Fibroblast of lung (primary cell): ENCODE measurements around the gene ARL5C. TPM values are rescaled to one million over a fixed set of nuclear protein-coding genes. Genes with fewer than 3 reads are reported as not detected.

Experiments
- DNase-seq, 2 donors: peaks; one replicate each; pipeline versions ENCODE4 v3.0.0 to v3.0.0-alpha.2; 2010; ENCODE audit warnings: low read depth in 2 of 2
- H2AFZ ChIP-seq: 2 replicates; pipeline ENCODE4 v1.5.1; 2012; ENCODE audit warnings: low read length, control low read depth, inconsistent platforms
- H3K27ac ChIP-seq: 2 replicates; pipeline ENCODE4 v1.5.1; 2011; ENCODE audit warnings: low read length, control low read depth; ENCODE audit not compliant: insufficient read depth
- H3K27me3 ChIP-seq: 2 replicates; pipeline ENCODE4 v1.5.1; 2011; ENCODE audit warnings: mild to moderate bottlenecking, low read length; ENCODE audit not compliant: control insufficient read depth, insufficient read depth
- H3K36me3 ChIP-seq: 2 replicates; pipeline ENCODE4 v1.5.1; 2011; ENCODE audit warnings: low read length; ENCODE audit not compliant: control insufficient read depth, insufficient read depth
- H3K4me1 ChIP-seq: 2 replicates; pipeline ENCODE4 v1.5.1; 2011; ENCODE audit warnings: low read length; ENCODE audit not compliant: control insufficient read depth, insufficient read depth; ENCODE audit errors: extremely low read depth
- H3K4me2 ChIP-seq: 2 replicates; pipeline ENCODE4 v1.5.1; 2011; ENCODE audit warnings: low read length, control low read depth; ENCODE audit not compliant: insufficient read depth; ENCODE audit errors: extremely low read depth
- H3K4me3 ChIP-seq, 4 experiments: fragments of 200-600 bp in 1 of 4; sonication (generic) in 1 of 4; replicated peaks in 1 of 4; 2 replicates each; pipeline ENCODE4 v1.5.1; 2011 to 2016; ENCODE audit warnings: low read length in 4 of 4, low read depth in 3 of 4, mild to moderate bottlenecking in 3 of 4, control low read depth in 2 of 4, inconsistent platforms in 1 of 4, mixed read lengths in 1 of 4; ENCODE audit not compliant: insufficient read depth in 1 of 4; ENCODE audit errors: control extremely low read depth in 1 of 4
- H3K79me2 ChIP-seq: 2 replicates; pipeline ENCODE4 v1.5.1; 2012; ENCODE audit warnings: mild to moderate bottlenecking, low read length, inconsistent platforms; ENCODE audit not compliant: control insufficient read depth, insufficient read depth
- H3K9ac ChIP-seq: 2 replicates; pipeline ENCODE4 v1.5.1; 2011; ENCODE audit warnings: mild to moderate bottlenecking, low read length, control low read depth; ENCODE audit not compliant: insufficient read depth
- H3K9me3 ChIP-seq: 2 replicates; pipeline ENCODE4 v1.5.1; 2012; ENCODE audit warnings: low read depth, low read length; ENCODE audit not compliant: control insufficient read depth, insufficient read depth
- H4K20me1 ChIP-seq: 2 replicates; pipeline ENCODE4 v1.5.1; 2011; ENCODE audit warnings: low read length; ENCODE audit not compliant: control insufficient read depth, insufficient read depth; ENCODE audit errors: extremely low read depth
- CTCF ChIP-seq, 2 donors: IDR thresholded peaks in 1 of 2; conservative IDR thresholded peaks in 1 of 2; 1 replicate in 1 of 2; 2 replicates in 1 of 2; pipeline ENCODE4 v1.5.1; 2011 to 2012; ENCODE audit warnings: low read length in 2 of 2, control low read depth in 1 of 2, inconsistent platforms in 1 of 2, low read depth in 1 of 2, mild to moderate bottlenecking in 1 of 2
- EZH2 ChIP-seq: IDR thresholded peaks from 2 replicates; pipeline ENCODE4 v1.5.1; 2012; ENCODE audit warnings: low read length, control low read depth, mild to moderate bottlenecking; ENCODE audit errors: missing control alignments
- polyA plus RNA-seq, 2 donors: library from polyadenylated mRNA; depleted of rRNA in 1 of 2; stranded (reverse) in 1 of 2; unstranded in 1 of 2; fragments of >200 nt; gene quantifications; 2 replicates each; pipeline ENCODE4 v1.2.1, GENCODE V29; 2011 to 2012; ENCODE audit warnings: missing spikeins in 1 of 2
- total RNA-seq: library from RNA; depleted of rRNA; stranded (reverse); fragments of >200 nt; gene quantifications from 2 replicates; pipeline ENCODE4 v1.2.1, GENCODE V29; 2014

ARL5C gene
- total and polyA plus RNA-seq, 2 donors (not counting 1 experiment from before 2014, with no cell fraction given), result not detected

- Histone ChIP-seq H3K9me3 (no peaks in the 10 kb centered on the region), H3K4me1 (peaks cover 13% of the 10 kb centered on the region), H3K4me2 (no peak overlapping the region), H3K4me3 (no peak overlapping the region), H3K79me2 (no peaks in the 10 kb centered on the region), H3K9ac (no peak overlapping the region), H3K27me3 (peaks cover 11% of the 10 kb centered on the region), H3K36me3 (no peaks in the 10 kb centered on the region), H3K27ac (no peak overlapping the region), H2AFZ (no peak overlapping the region), H4K20me1 (no peaks in the 10 kb centered on the region)
- TF ChIP-seq EZH2 (no peak), CTCF (conservative IDR thresholded peaks at IDR 0.05 in 1 of 2, IDR thresholded peaks at IDR 0.05 in 1 of 2; ENCODE audit: low read depth in 1 of 2, low read length in 2 of 2) (no peak)
- no peak for DNase-seq
Measured at GRCh38 chr17:39212195-39212810, 46.3 kb upstream of the ARL5C start.

GRCh38 chr17:39210093-39210434 lies 44.1 kb upstream of the ARL5C start:
- peaks cover 5% of the 10 kb centered on the region for H3K27me3 ChIP-seq
- H3K36me3 ChIP-seq, result peaks cover 2% of the 10 kb centered on the region
- peak overlapping the region in 3 of 4 experiments; percentile 28 to 51 (median 39) for H3K4me3 ChIP-seq
- H3K9me3 ChIP-seq, result no peaks in the 10 kb centered on the region
- no peaks in the 10 kb centered on the region for H4K20me1 ChIP-seq
- TF ChIP-seq CTCF (conservative IDR thresholded peaks at IDR 0.05 in 1 of 2, IDR thresholded peaks at IDR 0.05 in 1 of 2; ENCODE audit: low read depth in 1 of 2, low read length in 2 of 2) (no peak), EZH2 (no peak)
- peak overlapping the region; percentile 75 for H3K4me2 ChIP-seq
- no peaks in the 10 kb centered on the region for H3K79me2 ChIP-seq
- peaks cover 13% of the 10 kb centered on the region for H3K4me1 ChIP-seq
- peak overlapping the region; percentile 62 for H2AFZ ChIP-seq
- no peak overlapping the region for H3K27ac ChIP-seq
- peak overlapping the region; percentile 5 for H3K9ac ChIP-seq
- DNase-seq, result no peak

GRCh38 chr17:39209317-39210092 lies 43.5 kb upstream of the ARL5C start:
- Histone ChIP-seq H3K4me1 (peaks cover 13% of the 10 kb centered on the region), H3K4me3 (peak overlapping the region in 3 of 4 experiments; percentile 28 to 51 (median 39)), H3K4me2 (peak overlapping the region; percentile 75), H2AFZ (peak overlapping the region; percentile 62), H3K9me3 (no peaks in the 10 kb centered on the region), H3K36me3 (peaks cover 2% of the 10 kb centered on the region), H3K27me3 (peaks cover 5% of the 10 kb centered on the region), H3K9ac (peak overlapping the region; percentile 5), H3K79me2 (no peaks in the 10 kb centered on the region), H4K20me1 (no peaks in the 10 kb centered on the region), H3K27ac (no peak overlapping the region)
- peak; percentile 35 to 77 for DNase-seq
- TF ChIP-seq CTCF (conservative IDR thresholded peaks at IDR 0.05 in 1 of 2, IDR thresholded peaks at IDR 0.05 in 1 of 2; ENCODE audit: low read depth in 1 of 2, low read length in 2 of 2) (no peak), EZH2 (no peak)
